ENCODE measurements around the gene FOXK2. TPM values are rescaled to one million over a fixed set of nuclear protein-coding genes. Genes with fewer than 3 reads are reported as not detected.

Gene FOXK2
- total and polyA plus RNA-seq, 2 donors (not counting 3 experiments of a cell fraction or from before 2014, with no cell fraction given), result 33.4 to 79.3 TPM

GRCh38 chr17:82642022-82642421, 122.5 kb downstream of the FOXK2 start:
- no TSS peak for BruUV-seq (replicated peaks)
- FAIRE-seq, result no peak

GRCh38 chr17:82644148-82644547, 124.6 kb downstream of the FOXK2 start:
- Histone ChIP-seq H3K27ac (ENCODE audit: insufficient read depth, low read depth, low read length) (no peak overlapping the region), H3K9ac (replicated peaks; ENCODE audit: extremely low read depth, insufficient read depth, low read length) (no peak overlapping the region), H3K27me3 (ENCODE audit: control insufficient read depth in 2 of 2, insufficient read depth in 2 of 2, low read length in 2 of 2) (no peaks in the 10 kb centered on the region), H3K4me3 (replicated peaks in 1 of 3; ENCODE audit: insufficient read depth in 1 of 3, low read depth in 1 of 3, low read length in 3 of 3) (no peak overlapping the region), H3K4me2 (ENCODE audit: insufficient read depth, low read length) (no peak overlapping the region), H4K20me1 (replicated peaks; ENCODE audit: control insufficient read depth, extremely low read depth, insufficient read depth, low read length) (peaks cover 2% of the 10 kb centered on the region), H3K9me3 (replicated peaks; ENCODE audit: control insufficient read depth, insufficient read depth, low read length) (no peaks in the 10 kb centered on the region), H3K9me1 (replicated peaks; ENCODE audit: control insufficient read depth, extremely low read depth, insufficient read depth, low read length) (no peaks in the 10 kb centered on the region), H3K4me1 (ENCODE audit: control insufficient read depth, extremely low read depth, insufficient read depth, low read length) (peaks cover 6% of the 10 kb centered on the region), H3K79me2 (ENCODE audit: control insufficient read depth, insufficient read depth, low read length) (peaks cover 75% of the 10 kb centered on the region), H3K36me3 (ENCODE audit: control insufficient read depth in 2 of 2, extremely low read depth in 1 of 2, insufficient read depth in 2 of 2, low read length in 2 of 2) (peaks cover 8 to 34% of the 10 kb centered on the region in 2 experiments), H2AFZ (ENCODE audit: low read depth, low read length) (no peak overlapping the region)
- dilution Hi-C loops (cut with MboI; ENCODE audit: extremely low pct_ligation_motif_present, low sequenced_read_pairs), result no loop called here
- no TSS peak for BruUV-seq (replicated peaks)
- no peak for TF ChIP-seq FOS (IDR thresholded peaks at IDR 0.05; ENCODE audit: borderline replicate concordance, insufficient read depth, low read length)
- no peak for TF ChIP-seq EZH2 (IDR thresholded peaks at IDR 0.05; ENCODE audit: borderline replicate concordance, low read depth, low read length, severe bottlenecking)
- POLR2A ChIA-PET, result no interaction called here
- FAIRE-seq (no peak), DNase-seq (ENCODE audit: low read depth, low spot score) (no peak)
- intact Hi-C loops (cut with micrococcal nuclease), result no loop called here
- CTCF ChIA-PET, result no interaction called here

More at GRCh38 chr17:82642022-82642421, 122.5 kb downstream of the FOXK2 start:
- peaks cover 5% of the 10 kb centered on the region for H4K20me1 ChIP-seq (replicated peaks; ENCODE audit: control insufficient read depth, extremely low read depth, insufficient read depth, low read length)
- dilution Hi-C loops (cut with MboI; ENCODE audit: extremely low pct_ligation_motif_present, low sequenced_read_pairs), result no loop called here
- no peak overlapping the region for H3K9ac ChIP-seq (replicated peaks; ENCODE audit: extremely low read depth, insufficient read depth, low read length)
- no peak overlapping the region for H3K27ac ChIP-seq (ENCODE audit: insufficient read depth, low read depth, low read length)
- no peaks in the 10 kb centered on the region for H3K9me3 ChIP-seq (replicated peaks; ENCODE audit: control insufficient read depth, insufficient read depth, low read length)
- no peak for DNase-seq (ENCODE audit: low read depth, low spot score)
- H3K79me2 ChIP-seq (ENCODE audit: control insufficient read depth, insufficient read depth, low read length), result peaks cover 81% of the 10 kb centered on the region
- peaks cover 8 to 34% of the 10 kb centered on the region in 2 experiments for H3K36me3 ChIP-seq (ENCODE audit: control insufficient read depth in 2 of 2, extremely low read depth in 1 of 2, insufficient read depth in 2 of 2, low read length in 2 of 2)
- no peaks in the 10 kb centered on the region for H3K27me3 ChIP-seq (ENCODE audit: control insufficient read depth in 2 of 2, insufficient read depth in 2 of 2, low read length in 2 of 2)
- peaks cover 6% of the 10 kb centered on the region for H3K4me1 ChIP-seq (ENCODE audit: control insufficient read depth, extremely low read depth, insufficient read depth, low read length)
- TF ChIP-seq GATA2 (IDR thresholded peaks at IDR 0.05; ENCODE audit: insufficient read depth, insufficient read length, low read depth, low read length), result no peak
- no peak for TF ChIP-seq MAX (IDR thresholded peaks at IDR 0.05; ENCODE audit: insufficient read depth, insufficient read length)
- TF ChIP-seq MYC (IDR thresholded peaks at IDR 0.05; ENCODE audit: low read depth, low read length), result no peak
- no peak for TF ChIP-seq POLR2A (IDR thresholded peaks at IDR 0.05; ENCODE audit: low read depth, low read length)
- TF ChIP-seq EZH2 (IDR thresholded peaks at IDR 0.05; ENCODE audit: borderline replicate concordance, low read depth, low read length, severe bottlenecking), result no peak
- no peak overlapping the region for H3K4me2 ChIP-seq (ENCODE audit: insufficient read depth, low read length)
- ChIA-PET POLR2A (no interaction called here), CTCF (no interaction called here)
- no peak overlapping the region for H3K4me3 ChIP-seq (replicated peaks in 1 of 3; ENCODE audit: insufficient read depth in 1 of 3, low read depth in 1 of 3, low read length in 3 of 3)
- no peaks in the 10 kb centered on the region for H3K9me1 ChIP-seq (replicated peaks; ENCODE audit: control insufficient read depth, extremely low read depth, insufficient read depth, low read length)
- intact Hi-C loops (cut with micrococcal nuclease), result no loop called here
- H2AFZ ChIP-seq (ENCODE audit: low read depth, low read length), result no peak overlapping the region

All from endothelial cell of umbilical vein (primary cell).